IPS-18c (cell line): ENCODE data around the gene KIF18B.

Experiments
- H3K4me3 ChIP-seq: 2 replicates; pipeline ENCODE4 v1.7.0; 2013; ENCODE audit warnings: low read depth, mild to moderate bottlenecking, low read length, moderate library complexity; ENCODE audit not compliant: insufficient read depth
- H3K9me3 ChIP-seq: one replicate; pipeline ENCODE4 v1.6.1; 2013; ENCODE audit warnings: mild to moderate bottlenecking, low read length, moderate library complexity; ENCODE audit not compliant: control insufficient read depth, insufficient read depth

Gene KIF18B

DNA sequence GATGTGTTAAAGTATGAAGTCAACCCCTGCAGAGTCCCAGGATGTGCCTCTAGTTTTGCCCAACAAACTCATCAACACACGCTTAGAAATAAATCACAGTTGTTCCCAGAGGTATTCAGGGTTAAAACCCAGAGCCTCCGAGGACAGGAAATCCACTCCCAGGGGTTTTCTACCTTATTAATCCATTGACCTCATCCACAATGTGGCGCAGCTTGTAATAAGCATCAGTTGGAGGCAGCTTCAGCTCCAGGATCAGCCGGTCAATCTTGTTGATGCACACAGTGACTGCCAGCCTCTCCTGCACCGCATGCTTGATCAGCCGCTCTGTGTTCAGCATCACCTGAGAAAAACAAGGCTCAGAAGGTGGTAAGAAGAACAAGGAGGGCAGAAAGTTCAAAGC lies 71.8 kb downstream of the KIF18B start:
- Histone ChIP-seq H3K9me3 (no peaks in the 10 kb centered on the region), H3K4me3 (no peak overlapping the region)
